ENCODE data around the gene SHISA5.
A peak's percentile ranks its signal among the peaks of the same experiment; 100 is the strongest.
"Not testable (repeated sequence)": the region's sequence is repeated elsewhere in the genome, so short reads cannot be mapped to it uniquely, and the experiment has no call there.

Gene SHISA5

DNA sequence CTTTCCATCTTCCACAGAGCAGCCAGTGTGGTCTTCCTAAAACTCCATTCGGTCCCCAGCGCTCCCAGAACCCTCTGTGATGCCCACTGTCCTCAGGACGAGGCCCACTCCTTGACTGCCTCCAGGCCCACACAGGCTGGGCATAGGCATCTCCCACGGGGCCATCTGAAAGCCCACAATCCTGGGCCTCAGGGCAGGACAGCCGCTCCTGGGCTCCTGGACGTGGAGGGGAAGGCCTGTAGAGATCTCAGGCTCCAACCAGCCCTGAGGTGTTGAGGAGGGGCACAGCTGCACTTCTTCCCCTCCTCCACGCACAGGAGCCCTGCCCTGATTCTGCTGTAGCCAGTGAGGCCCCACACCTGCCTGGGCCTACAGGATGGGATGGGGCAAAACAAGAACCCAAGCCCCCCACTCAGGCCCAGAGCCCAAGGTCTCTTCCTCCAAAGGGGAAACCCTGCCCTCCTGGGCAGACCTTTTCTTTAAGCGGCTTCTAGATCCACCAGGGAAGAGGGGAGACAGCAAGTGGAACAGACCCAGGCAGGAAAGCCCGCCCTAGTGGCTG, 25.9 kb downstream of the SHISA5 start:
- DNase-seq (ENCODE audit: low read depth): no peak

DNA sequence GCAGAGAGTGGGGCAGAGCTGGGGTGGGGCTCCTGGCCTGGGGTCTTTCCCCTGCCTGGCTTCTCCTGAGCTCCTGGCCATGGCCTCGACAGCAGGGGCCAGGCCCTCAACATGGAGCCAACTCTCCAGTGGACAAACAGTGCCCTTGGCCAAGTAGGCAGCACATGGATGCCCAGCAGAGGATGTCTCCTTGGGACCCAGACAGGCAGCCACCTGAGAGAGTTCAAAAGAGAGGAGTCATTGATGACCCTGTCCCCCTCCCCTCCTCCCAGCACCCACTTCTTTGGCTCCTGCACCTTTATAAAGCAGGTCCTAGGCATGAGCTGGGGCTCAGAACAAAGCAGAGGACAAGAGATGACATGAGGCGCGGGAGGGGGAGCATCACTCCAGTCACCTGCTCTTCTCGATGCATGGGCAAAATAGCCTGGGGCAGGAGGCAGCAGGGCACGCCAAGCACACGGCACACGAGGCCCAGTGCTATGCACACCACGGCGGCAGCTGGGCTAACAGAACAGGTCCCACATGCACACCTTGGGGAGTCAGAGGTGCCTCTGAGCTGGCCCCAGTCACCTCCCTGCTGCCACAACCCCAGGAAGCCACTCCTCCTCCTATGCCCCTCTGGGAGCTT, 27.4 kb downstream of the SHISA5 start:
- no peak for DNase-seq (ENCODE audit: low read depth)

DNA sequence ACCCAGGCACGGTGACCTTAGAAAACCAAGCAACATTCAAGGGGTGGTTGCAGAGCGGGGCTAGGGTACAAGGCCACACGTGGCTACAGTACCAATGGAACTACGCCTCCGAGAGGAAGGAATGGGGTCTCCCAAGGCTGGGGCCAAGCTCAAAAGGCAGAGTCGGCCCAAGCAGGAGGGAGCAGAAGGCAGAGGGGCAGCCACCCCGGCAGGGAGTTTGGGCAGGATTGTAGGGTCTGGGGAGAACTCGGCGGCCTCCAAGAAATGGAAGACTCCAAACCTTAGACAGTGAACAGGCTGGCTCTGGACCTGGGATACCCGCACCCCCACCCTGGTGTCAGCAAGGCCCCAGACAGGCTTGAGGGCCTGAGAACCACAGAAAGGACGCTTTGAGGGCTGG, 28.8 kb downstream of the SHISA5 start:
- no peak for DNase-seq (ENCODE audit: low read depth)

DNA sequence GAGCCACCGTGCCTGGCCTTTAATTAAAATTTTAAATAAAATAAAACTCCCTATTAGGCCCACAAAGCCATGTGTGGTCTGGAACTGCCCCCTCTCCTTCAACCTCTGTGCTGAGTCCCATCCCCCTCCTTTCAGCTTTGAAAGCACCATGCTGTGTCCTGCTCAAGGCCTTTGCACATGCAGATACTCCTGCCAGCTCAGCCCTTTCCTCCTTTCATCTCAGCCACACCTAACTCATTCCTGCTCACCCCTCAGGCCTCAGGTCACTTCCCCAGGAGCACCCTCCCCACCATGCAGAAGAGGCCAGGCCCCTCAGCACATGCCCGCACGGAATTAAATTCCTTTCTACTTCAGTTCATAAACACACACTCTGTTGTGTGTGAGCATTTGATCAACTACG, 29.4 kb downstream of the SHISA5 start:
- DNase-seq (ENCODE audit: low read depth): no peak

DNA sequence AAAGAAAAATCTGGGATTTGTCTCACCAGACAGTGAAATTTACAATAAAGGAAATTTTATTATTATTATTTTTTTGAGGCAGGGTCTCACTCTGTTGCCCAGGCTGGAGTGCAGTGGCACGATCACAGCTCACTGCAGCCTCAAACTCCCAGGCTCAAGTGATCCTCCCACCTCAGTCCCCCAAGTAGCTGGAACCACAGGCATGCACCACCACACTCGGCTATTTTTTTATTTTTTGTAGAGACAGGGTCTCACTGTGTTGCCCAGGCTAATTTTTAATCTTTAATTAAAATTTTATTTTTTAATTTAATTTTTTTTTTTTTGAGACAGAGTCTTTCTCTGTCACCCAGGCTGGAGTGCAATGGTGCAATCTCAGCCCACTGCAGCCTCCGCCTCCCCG, 29.9 kb downstream of the SHISA5 start:
- not testable (repeated sequence) for DNase-seq (ENCODE audit: low read depth)

- DNase-seq (ENCODE audit: low read depth): no peak
Measured at GRCh38 chr3:48473617-48473952, 30.4 kb downstream of the SHISA5 start.

GRCh38 chr3:48472923-48473616, 30.9 kb downstream of the SHISA5 start:
- DNase-seq (ENCODE audit: low read depth): peak; percentile 65

- DNase-seq (ENCODE audit: low read depth): no peak
Measured at GRCh38 chr3:48472673-48472922, 31.4 kb downstream of the SHISA5 start.

- DNase-seq (ENCODE audit: low read depth): no peak
Measured at GRCh38 chr3:48470286-48470685, 33.7 kb downstream of the SHISA5 start.

DNA sequence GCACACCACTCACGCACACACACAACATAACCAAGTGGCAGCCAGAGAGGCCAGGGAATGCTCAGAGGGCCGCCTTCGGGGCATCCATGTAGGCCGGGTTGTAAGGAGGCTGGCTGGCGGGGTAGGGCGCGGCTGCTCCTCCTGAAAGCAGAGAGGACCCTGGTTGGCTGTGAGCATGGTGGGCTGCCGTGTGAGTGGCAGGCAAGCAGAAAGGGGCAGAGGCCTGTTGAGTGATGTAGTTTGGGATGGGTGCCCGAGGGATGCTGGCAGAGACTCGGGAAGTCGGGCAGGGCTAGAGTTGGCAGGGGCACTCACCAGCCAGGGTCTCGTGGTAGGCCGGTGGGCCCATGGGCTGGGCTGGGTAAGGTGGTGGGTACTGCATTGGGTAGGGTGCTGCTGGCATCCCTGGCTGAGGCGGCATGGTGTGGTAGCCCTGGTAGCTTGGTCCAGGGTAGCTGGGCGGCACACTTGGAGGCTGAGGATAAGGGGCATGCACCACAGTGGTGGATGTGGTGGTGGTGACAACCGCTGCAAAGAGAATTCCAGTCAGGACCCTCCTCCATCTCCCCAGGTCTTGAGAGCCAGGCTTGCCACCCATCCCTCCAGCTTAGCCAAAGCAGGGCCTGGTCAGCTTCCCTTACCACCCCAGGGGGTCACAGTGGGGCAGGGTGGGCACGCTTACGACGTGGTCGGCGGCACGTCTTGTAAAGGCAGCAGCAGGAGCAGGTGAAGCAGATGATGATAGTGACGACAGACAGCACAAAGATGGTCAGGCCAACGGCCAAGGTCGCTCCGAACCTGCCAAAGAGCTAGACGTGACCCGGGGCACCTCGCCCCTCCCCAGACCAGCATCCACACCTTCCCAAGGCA, 34.7 kb downstream of the SHISA5 start:
- no peak for DNase-seq (ENCODE audit: low read depth)

DNA sequence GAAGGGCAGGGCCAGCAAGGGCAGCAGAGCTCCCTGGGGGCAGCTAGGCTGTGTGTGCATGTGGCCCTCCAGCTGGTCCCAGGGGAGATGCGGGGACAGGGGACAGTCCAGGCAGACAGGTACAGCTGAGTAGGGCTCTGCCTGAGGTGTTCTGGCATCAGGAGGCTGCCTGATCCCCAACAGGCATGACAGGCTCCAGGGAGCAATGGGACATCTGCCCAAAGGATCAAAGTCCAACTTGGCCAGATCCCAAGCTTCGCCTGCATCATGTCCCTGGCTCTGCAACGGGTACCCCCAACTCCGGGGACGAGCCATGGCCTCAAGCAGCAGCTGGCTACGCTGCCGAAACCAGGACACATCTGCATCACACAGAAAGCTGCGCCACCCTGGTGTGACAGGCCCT, 35.6 kb downstream of the SHISA5 start:
- no peak for DNase-seq (ENCODE audit: low read depth)

- DNase-seq (ENCODE audit: low read depth): no peak
Measured at GRCh38 chr3:48467473-48468267, 36.3 kb downstream of the SHISA5 start.

DNA sequence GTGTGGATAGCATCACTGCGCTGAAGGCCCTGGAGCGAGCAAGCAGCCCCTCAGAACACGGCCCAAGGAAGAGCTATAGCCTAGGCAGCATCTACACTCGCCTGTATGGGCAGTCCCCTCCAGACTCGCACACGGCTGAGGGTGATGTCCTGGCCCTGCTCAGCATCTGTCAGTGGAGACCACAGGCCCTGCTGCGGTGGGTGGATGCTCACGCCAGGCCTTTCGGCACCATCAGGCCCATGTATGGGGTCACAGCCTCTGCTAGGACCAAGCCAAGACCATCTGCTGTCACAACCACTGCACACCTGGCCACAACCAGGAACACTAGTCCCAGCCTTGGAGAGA, 36.9 kb downstream of the SHISA5 start:
- DNase-seq (ENCODE audit: low read depth): no peak

GRCh38 chr3:48466386-48467109, 37.4 kb downstream of the SHISA5 start:
- DNase-seq (ENCODE audit: low read depth): no peak

DNA sequence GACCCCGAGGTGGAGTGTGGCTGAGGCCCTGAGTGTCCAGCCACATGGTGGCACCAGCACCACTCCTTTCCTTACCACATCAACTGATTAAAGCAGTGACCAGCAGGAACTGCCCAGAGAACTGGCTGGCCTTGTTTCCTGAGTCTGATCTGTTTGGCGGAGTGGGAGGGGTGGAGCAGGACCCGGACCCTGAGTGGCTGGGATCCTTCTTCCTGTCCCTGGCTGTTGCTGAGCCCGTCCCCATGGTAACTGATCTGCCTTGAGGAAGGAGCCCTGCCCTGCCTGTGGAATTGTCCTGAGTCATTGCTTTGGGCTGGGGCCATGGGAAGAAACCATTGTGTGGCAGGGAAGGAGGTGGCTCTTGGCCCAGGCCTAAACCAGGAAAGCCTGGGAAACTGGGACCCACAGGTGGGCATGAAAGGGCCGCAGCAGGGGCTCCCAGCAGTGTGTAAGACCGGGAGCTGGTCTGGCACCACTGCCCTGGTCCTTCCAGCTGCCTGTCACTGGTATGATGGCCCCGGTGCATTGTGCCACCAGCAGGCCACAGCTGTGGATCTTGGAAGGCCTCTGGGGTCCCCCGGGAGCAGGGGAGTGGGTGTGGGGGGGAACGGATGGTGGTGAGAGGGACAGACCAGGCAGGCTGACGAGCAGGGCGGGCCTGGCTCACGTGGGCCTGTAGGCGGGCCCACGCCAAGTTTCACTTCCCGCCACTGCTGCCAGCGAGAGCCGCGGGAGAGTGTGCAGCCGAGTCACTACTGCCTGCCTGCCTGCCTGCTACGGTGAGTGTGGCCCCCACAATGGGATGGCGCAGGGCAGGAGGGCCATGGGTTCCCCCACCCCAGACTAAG, 38.2 kb downstream of the SHISA5 start:
- peak; percentile 99 for DNase-seq (ENCODE audit: low read depth)

GRCh38 chr3:48465237-48465530, 38.8 kb downstream of the SHISA5 start:
- no peak for DNase-seq (ENCODE audit: low read depth)

DNA sequence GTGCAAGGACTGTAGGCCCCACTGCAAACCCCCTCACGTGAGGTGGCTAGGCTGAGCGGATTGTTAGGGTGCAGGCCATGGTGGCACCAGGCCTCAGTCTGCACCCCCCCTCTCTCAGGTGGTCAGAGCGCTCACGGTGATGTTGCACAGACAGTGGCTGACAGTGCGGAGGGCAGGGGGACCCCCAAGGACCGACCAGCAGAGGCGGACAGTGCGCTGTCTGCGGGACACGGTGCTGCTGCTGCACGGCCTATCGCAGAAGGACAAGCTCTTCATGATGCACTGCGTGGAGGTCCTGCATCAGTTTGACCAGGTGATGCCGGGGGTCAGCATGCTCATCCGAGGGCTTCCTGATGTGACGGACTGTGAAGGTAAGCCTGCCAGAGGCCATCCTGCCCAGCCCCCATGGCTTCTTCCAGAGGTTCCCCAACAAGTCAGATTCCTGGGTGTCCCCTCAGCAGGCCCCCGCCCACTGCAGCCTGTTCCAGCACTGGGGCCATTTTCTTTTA, 39.2 kb downstream of the SHISA5 start:
- no peak for DNase-seq (ENCODE audit: low read depth)

- DNase-seq (ENCODE audit: low read depth): no peak
Measured at GRCh38 chr3:48463703-48464102, 40.3 kb downstream of the SHISA5 start.

DNA sequence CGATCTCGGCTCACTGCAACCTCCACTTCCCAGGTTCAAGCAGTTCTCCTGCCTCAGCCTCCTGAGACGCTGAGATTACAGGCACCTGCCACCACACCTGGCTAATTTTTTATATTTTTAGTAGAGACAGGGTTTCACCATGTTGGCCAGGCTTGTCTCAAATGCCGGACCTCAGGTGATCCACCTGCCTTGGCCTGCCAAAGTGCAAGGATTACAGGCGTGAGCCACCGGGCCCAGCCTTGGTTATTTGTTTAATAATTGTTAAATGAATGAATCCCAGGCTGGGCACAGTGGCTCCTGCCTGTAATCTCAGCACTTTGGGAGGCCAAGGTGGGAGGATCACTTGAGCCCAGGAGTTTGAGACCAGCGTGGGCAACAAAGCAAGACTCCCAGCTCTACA, 42.2 kb downstream of the SHISA5 start:
- not testable (repeated sequence) for DNase-seq (ENCODE audit: low read depth)

GRCh38 chr3:48460517-48460902, 43.5 kb downstream of the SHISA5 start:
- no peak for DNase-seq (ENCODE audit: low read depth)

Measured in non-pigmented ciliary epithelial cell (primary cell).